Cardiac septum (tissue), 1 donor: ENCODE measurements around the gene ZNF518A. TPM values are rescaled to one million over a fixed set of nuclear protein-coding genes. Genes with fewer than 3 reads are reported as not detected.

ENCODE experiments used
- total RNA-seq: library from RNA; stranded (reverse); fragmentation: NEBNext Ultra II Directional; extraction: Animal tissue kit (Norgen Biotek cat#: 25700); gene quantifications from one replicate; pipeline ENCODE4 v1.2.1, GENCODE V29; 2021
- donor health status: DM: no; HTN: no; CAD: no.

ZNF518A gene
- total RNA-seq, 1 donor from 2014 or later: 12.7 TPM

Other genes starting within 250 kb of the ZNF518A start
- 1.5 TPM for gene CC2D2B, start 222.3 kb upstream of the ZNF518A start, total RNA-seq
- gene CCNJ, start 86.7 kb upstream of the ZNF518A start, total RNA-seq: 3.4 TPM
- gene BLNK, start 141.3 kb downstream of the ZNF518A start, total RNA-seq: 0.86 TPM
- gene DNTT, start 174.1 kb downstream of the ZNF518A start, total RNA-seq: not detected
- not detected for gene OPALIN, start 228.7 kb downstream of the ZNF518A start, total RNA-seq